ENCODE results near the gene MYT1. TPM values are rescaled to one million over a fixed set of nuclear protein-coding genes. Genes with fewer than 3 reads are reported as not detected.

Gene MYT1
- total and polyA plus RNA-seq, 2 of the 13 experiments (the other 11 are each of a cell fraction or from before 2014, with no cell fraction given) = 0.58 to 2.5 TPM

GRCh38 chr20:64234291-64234791, 70.1 kb downstream of the MYT1 start (continued):
- TF ChIP-seq ATF4 (CRISPR knock-in tag; IDR thresholded peaks at IDR 0.05) (no peak), MTF1 (CRISPR knock-in tag; IDR thresholded peaks at IDR 0.05) (no peak), PHF5A (CRISPR knock-in tag; IDR thresholded peaks at IDR 0.05; ENCODE audit: low read depth, unreplicated experiment) (no peak), ZNF468 (CRISPR knock-in tag; IDR thresholded peaks at IDR 0.05) (no peak), GABPB1 (CRISPR knock-in tag; IDR thresholded peaks at IDR 0.05) (no peak), ZNF362 (CRISPR knock-in tag; IDR thresholded peaks at IDR 0.05; ENCODE audit: borderline replicate concordance) (0 out of 2 replicates have a peak, but pooled peaks have one; percentile 39), HES4 (CRISPR knock-in tag; IDR thresholded peaks at IDR 0.05; ENCODE audit: borderline replicate concordance) (0 out of 2 replicates have a peak, but pooled peaks have one; percentile 48), ZBTB4 (CRISPR knock-in tag; IDR thresholded peaks at IDR 0.05; ENCODE audit: borderline replicate concordance) (0 out of 2 replicates have a peak, but pooled peaks have one; percentile 44), ZNF616 (CRISPR knock-in tag; IDR thresholded peaks at IDR 0.05; ENCODE audit: low read depth) (0 out of 2 replicates have a peak, but pooled peaks have one; percentile 34), ZNF800 (CRISPR knock-in tag; IDR thresholded peaks at IDR 0.05) (no peak), HNF4G (IDR thresholded peaks at IDR 0.05; ENCODE audit: borderline replicate concordance, low read depth, low read length) (no peak), HNF4G (CRISPR knock-in tag; IDR thresholded peaks at IDR 0.05; ENCODE audit: borderline replicate concordance, low read depth) (peak; percentile 77; the same call in 1 of the 2 replicates), MEIS2 (CRISPR knock-in tag; IDR thresholded peaks at IDR 0.05) (no peak), PAF1 (CRISPR knock-in tag; IDR thresholded peaks at IDR 0.05) (no peak), THRA (CRISPR knock-in tag; IDR thresholded peaks at IDR 0.05; ENCODE audit: borderline replicate concordance) (peak; percentile 57; the same call in 1 of the 2 replicates), STAT5B (CRISPR knock-in tag; IDR thresholded peaks at IDR 0.05) (no peak), MXI1 (IDR thresholded peaks at IDR 0.05; ENCODE audit: borderline replicate concordance, low read depth, low read length) (no peak), ZNF501 (CRISPR knock-in tag; IDR thresholded peaks at IDR 0.05) (no peak; the same call in 1 of the 2 replicates), EP300 (IDR thresholded peaks at IDR 0.05; ENCODE audit: low read depth in 2 of 2, low read length in 2 of 2) (0 out of 4 replicates have a peak, but pooled peaks of 1 of the 2 experiments have one; percentile 15), EP300 (CRISPR knock-in tag; IDR thresholded peaks at IDR 0.05; ENCODE audit: borderline replicate concordance) (no peak)

Data from HepG2 (cell line).